Stimulated activated CD4-positive, alpha-beta T cell treated with anti-CD3 and anti-CD28 coated beads, Interleukin-15, amount 100 ng/mL, for 24 hours (primary cell): ENCODE results near the gene EML1.
"Not testable (repeated sequence)": the region's sequence is repeated elsewhere in the genome, so short reads cannot be mapped to it uniquely, and the experiment has no call there.

Experiments used
- DNase-seq: peaks from one replicate; pipeline ENCODE4 v3.0.0-alpha.2; 2020

EML1 gene

DNA sequence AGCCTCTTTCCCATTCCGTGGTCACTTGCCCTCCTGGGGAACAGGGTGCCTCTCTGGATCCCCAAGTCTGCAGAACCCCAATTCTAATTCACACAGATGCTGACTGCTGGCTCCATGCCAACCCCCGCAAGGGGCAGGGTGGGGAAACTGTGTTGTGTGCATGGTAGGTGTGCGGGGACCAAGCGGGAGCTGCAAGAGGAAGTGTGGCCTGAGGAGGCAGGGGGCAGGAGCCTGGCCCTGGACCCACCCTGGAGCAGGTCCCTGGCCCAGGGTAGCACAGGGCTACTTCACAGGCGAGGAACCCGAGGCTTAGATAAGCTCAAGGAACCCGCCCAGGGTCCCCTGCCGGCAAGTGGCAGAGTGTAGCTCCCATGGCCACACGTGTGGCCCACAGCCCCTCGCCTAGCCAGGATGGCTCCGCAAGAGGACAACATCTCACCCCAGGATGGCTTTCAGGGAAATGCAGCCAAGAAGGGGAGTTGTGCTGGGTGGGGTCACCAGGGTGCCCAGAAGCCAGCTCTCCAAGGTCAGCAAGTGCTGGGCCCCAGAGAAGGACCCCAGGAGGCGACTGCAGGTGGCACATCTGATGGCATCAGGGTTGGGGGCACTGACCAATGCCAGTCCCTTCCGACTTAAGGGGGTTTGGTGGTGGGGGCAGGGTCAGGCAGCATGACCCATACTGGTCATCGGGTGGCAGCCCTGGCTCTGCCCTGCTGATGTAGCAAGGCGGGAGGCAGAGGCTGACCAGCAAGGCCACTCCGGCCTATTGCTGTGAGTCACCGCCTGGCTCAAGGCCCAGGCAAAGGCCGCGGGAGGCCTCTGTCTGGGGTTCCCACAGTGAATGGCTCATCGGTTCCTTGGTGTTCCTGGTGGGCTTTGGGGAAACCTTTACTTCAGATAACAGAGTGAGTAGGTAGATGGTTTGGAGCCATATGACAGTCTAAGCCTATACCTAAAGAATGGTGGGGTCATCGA, 37.3 kb upstream of the EML1 start:
- no peak for DNase-seq

GRCh38 chr14:99756796-99757195, 36.4 kb upstream of the EML1 start:
- DNase-seq: no peak

GRCh38 chr14:99757331-99758070, 35.7 kb upstream of the EML1 start:
- no peak for DNase-seq

DNA sequence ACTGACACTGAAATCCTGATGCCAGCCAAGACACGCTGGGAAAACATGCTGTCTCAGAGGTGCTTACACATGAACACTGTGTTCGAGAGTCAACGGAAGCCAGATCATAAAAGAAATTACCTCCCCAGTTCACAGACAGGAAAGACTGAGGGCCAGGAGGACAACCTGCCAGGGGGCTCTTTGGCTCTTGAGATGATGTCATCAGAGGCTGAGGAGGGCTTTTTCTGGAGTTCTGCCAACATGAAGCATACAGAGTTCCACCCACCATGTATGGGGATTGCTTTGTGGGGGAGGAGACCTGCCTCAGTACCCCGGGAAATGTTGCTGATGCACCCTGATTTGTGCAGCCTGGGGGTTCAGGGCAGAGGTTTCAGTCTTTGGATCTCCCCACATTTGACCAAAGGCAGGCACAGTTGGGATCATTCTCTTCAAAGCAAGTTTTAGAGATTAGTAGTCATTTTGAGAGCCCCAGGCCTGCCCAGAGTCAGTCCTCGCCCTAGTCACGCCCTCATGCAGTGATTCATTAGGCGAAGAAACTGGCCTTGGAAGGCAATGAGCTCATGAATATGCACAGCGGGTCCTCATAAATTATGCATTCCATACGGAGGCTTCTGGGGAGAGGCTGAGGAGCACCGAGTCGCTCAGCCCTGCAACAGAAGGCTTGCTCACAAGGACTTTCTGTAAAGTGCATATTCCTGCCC, 34.9 kb upstream of the EML1 start:
- DNase-seq: no peak

GRCh38 chr14:99758872-99759545, 34.2 kb upstream of the EML1 start:
- DNase-seq: no peak

GRCh38 chr14:99759546-99759925, 33.7 kb upstream of the EML1 start:
- no peak for DNase-seq

DNA sequence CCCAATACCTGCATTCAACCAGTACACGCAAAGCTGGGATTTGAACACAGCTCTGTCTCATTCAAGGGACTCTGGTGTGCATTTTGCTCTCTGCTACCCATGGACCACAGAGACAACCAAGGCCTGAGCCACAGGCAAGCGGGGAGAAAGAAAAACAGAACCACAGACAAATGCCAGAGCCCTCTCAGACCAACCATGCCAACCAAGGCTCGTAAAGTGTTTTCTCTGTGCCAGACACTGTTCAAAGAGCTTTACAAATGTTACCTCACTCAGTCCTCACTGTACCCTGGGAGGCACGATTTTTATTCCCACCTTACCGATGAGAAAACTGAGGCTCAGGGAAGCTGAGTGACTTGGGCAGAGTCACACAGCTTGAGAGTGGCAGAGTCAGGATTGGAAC, 32.4 kb upstream of the EML1 start:
- DNase-seq: no peak

DNA sequence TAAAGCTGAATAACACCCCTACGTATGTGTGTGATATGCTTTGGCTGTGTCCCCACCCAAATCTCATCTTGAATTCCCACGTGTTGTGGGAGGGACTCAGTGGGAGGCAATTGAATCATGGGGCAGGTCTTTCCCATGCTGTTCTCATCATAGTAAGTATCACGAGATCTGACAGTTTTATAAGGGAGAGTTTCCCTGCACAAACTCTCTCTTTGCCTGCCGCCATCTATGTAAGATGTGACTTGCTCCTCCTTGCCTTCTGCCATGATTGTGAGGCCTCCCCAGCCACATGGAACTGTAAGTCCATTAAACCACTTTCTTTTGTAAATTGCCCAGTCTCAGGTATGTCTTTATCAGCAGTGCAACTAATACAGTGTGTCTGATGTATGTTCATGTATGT, 30.3 kb upstream of the EML1 start:
- not testable (repeated sequence) for DNase-seq

GRCh38 chr14:99763527-99764221, 29.5 kb upstream of the EML1 start:
- no peak for DNase-seq

- DNase-seq: no peak
Measured at GRCh38 chr14:99764222-99764706, 28.9 kb upstream of the EML1 start.

DNA sequence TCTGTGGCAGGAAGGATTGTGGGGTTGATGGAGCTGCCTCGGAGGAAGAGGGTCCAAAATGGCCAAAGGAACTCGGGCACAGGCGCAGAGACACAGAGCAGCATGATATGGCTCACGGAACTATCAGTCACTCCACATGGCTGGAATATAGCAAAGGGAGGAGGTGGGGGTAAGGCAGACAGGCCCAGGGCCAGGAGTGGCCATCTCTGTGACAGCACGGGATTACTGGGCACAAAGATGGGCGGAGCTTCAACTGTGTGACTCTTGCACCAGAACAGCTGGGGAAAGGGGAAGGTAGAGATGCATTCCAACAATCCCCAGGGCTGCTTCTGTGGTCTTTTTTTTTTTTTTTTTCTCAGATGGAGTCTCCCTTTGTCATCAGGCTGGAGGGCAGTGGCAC, 24.8 kb upstream of the EML1 start:
- DNase-seq: no peak

DNA sequence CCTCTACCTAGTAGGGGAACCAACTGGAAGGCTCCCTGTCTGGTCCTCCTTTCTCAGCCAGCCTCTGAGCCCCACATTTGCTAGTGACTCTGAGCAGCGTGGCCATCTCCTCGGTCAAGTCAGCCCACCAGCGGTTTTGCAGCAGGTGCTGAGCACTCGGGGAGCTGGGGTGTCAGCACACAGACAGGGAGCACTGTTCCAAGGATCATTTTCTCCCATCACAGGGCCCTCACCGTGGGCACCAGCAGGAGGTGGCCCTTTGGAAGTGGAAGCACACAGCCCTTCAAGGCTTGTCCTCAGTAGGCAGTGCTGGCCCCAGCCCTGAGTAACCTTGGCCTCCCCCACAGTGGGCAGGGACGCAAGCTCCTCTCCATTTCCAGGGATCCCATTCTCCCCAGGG, 24.1 kb upstream of the EML1 start:
- no peak for DNase-seq

GRCh38 chr14:99769799-99770198, 23.4 kb upstream of the EML1 start:
- DNase-seq: no peak

DNA sequence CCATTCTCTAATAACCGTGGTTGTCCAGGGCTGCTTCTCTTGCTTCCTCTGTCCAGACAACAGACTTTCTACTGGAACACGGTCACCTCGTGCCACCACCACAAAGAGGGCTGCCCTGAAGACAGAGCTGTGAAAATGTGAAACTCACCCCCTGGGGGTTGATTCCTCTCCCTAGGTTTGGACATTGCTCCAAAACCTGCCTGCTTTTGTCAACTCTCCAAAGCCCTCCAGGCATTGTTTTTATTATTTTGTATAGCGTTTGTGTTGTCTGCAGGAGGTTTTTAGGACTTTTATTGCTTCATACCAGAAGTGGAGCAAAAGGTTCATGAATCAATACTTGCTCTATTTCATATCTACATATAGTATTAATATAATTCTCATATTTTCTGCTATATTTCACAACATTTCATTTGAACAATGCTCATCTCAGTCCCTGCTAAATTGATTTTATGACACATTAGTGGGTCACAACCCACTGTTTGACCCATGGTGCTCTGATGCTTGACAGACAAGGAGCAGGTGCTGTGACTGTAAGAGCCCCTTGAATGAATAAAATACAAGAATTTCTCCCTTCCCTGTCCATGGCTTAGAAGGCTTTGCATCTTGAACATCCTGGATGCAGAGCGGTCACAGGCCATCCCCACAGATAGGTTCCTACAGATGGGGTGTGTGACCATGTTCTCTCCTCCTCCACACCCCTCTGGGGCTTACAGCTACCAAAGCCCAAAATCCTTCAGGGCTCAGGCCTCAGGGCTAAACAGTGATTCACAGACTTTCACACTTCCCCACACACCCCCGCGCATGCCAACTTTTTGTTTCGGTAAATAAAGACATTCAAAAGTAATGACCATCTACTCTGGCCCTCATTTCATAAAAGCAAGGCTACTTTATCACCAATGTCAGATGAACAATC, 20.6 kb upstream of the EML1 start:
- no peak for DNase-seq

DNA sequence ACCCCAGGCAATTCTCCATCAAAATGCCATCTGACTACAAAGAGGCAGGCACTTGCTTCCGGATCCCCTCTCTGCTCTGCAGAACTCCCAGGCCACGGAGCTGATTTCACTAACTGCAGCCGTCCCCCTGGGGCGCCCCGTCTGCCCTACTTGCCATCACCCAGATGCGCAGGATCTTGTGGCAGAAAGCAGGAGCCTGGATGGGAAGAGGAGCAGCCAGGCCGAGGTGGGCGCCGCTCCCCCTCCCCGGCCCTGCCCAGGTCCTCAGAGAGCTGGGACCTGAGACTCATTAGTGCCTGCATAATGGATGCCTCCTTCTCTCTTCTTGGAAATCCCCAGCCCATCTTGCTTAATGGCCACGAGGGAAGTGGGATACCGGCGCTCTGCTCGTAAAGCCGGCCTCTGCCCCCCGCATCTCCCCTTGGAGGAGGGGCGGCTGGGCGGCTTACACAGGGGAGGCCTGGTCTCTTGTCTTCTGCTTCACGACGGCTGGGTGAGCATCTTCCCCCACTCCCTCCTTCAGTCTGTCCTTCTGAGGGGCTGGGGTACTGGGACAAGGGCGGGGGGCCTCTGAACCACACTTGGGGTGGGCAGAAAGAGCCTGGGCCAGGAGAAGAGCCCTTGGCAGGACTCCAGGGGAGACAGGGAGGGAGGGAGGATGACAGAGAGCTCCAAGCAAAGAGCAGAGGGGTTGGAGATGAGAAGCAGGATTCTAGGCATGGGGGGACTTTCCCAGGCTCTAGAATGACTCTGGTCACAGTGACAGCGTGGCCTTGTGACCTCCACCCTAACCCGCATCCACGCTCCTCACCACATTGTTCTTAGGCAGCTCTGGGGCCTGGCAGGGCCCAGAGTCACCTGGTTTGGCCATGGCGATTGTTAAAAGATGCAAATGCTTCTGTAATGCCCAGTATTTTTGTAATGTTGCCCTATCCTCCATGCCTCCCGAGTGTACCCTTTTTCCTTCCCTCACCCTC, 19.4 kb upstream of the EML1 start:
- no peak for DNase-seq

DNA sequence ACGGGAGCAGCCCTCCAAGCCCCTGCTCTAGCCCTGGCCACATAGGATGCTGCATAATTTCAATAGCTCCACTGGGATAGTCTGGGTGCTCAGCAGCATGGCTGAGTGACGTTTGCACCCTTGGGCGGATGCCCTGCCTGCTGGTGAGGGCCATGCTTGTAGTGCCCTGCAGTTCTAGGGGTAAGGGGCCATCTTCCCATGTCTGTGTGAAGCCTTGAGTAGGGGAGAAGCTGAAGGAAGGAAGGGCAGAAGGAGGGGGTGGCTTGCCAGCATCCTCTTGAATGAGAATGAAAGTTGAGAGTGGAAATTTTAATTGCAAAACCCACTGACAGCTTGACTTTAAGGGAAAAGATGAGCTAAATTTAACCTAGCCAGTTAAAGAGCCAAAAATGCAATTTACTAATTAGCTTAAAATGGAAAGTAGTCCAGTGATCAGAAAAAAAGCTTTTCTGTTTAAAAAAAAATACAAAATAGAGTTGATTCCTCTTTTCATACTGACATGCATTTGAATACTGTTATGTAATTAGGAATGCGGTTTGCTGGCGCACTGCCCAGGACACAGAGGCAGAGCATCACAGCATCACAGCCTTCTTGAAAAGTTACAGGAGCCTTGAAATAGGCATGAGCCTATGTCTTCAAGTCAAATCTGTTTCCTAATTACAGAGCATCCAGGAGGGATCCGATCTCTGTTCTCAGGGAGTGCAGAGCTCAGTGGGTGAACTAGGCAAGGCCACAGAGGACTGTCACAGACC, 18.5 kb upstream of the EML1 start:
- no peak for DNase-seq

DNA sequence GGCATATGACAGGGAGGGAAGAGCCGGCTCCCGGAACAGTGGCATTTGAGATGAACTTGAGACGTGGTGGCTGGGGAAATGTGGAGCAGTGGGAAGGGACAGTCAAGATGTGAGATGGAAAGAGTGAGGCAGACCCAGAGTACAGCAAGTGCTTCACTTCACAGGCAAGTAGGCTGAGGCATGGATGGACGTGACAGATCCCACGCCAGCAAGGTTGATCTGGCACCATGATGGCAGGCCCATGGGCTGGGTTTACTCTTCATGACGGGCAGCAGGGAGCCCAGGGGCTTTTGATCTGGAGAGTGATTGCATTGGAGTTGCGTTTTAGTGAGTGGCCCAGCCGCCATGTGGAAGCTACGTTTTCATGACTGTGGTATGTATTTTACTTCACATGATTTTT, 17.9 kb upstream of the EML1 start:
- DNase-seq: no peak

DNA sequence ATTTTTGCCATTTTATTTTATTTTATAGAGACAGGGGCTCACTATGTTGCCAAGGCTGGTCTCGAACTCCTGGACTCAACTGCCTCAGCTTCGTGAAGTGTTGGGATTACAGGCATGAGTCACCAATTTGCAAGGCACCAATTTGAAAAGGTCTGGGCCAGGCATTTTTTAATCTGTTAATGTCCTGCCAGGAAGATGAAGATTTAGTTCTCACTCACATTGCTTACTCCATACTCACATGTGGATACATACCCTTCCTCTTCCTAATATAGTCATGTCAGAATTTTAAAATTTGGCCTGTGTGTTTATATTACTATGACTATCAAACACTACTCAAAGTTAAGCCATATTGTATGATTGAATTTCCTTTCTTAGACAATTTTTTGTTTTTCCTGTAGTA, 15.3 kb upstream of the EML1 start:
- no peak for DNase-seq

DNA sequence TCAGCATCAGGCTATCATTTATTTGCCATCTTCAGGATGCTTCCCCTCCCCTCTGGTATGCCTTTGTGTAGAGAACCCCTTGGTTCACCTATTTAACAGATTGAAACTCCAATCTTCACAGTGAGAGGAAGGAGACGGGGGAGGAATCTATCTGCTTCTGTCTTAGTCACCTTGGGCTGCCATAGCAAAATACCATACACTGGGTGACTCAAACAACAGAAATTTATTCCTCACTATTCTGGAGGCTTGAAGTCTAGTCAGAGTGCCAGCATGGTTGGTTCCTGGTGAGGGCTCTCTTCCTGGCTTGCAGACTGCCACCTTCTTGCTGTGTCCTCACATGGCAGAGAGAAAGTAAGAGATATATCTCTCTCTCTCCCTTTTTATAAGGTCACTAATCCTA, 13.5 kb upstream of the EML1 start:
- no peak for DNase-seq
